COLO668 (cell line): ENCODE measurements around the gene EDAR.

Experiments used
- DNase-seq: peaks from one replicate; lab custom pipeline; 2025; ENCODE audit not compliant: unreplicated experiment; lab: John Stamatoyannopoulos, UW

The EDAR gene

GRCh38 chr2:108870069-108870644 lies 118.9 kb downstream of the EDAR start:
- DNase-seq = no peak

DNA sequence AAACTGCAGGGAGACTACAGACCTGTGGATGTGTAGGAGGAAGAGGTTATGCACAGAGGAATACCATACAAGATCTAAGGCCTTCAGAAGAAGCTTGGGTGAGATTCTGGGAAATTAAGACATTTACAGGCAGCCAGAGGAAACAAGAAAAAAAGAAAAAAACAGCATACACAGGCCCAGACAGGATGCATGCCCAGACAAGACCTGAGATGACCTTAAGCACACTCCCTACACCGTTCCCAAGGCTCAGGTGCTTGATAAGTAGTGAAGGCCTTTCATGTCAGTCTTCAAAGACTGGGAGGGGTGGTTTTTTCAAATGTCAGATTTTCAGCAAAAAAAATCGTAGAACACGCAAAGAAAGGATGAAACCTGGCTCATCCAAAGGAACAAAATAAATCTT lies 119.5 kb downstream of the EDAR start:
- DNase-seq = no peak

GRCh38 chr2:108868911-108869310 lies 120.1 kb downstream of the EDAR start:
- no peak for DNase-seq

DNA sequence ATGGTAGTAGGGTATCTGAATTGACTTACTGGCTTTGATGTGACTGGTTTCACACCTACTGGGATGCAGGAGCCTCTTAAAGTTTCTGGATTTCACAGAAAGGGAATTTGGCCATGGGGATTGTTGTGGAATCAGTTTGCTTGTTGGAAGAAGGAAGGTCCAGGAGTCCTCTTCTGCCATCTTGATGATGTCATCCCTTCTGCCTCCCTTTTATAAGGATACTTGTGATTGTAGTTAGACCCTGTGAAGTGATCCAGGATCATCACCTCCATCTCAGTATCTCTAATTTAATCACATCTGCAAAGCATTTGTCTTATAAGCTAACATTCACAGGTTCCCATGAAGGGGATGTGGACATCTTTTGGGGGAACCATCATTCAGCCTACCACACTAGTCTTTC lies 123.0 kb downstream of the EDAR start:
- no peak for DNase-seq

DNA sequence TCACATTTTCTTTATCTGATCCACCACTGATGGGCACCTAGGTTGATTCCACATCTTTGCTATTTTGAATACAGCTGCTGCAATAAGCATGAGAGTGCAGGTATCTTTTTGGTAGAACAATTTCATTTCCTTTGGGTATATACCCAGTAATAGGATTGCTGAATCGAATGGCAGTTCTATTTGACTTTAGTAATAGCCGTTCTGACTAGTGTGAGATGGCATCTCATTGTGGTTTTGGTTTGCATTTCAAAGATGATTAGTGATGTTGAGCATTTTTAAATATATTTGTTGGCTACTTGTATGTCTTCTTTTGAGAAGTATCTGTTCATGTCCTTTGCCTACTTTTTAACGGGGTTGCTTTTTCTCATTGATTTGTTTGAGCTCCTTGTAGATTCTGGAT lies 130.1 kb downstream of the EDAR start:
- no peak for DNase-seq

GRCh38 chr2:108855194-108855593 lies 133.8 kb downstream of the EDAR start:
- no peak for DNase-seq

DNA sequence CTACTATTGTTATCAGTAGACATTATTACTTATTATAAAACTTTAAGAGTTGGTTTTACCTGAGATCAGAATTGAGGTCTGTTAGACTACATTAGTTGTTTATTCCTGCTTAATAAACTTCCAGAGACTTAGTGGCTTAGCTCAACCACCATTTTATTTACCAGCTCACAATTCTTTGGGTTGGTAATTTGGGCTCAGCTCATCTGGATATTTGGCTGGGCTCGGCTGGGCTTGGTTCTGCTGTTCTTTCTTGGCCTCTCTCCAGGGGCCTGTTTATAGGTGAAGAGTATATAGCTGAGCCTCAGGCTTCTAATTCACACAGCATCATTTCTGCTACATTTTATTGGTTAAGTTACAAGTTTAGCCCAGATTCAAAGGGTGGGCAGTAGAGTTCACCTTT lies 134.5 kb downstream of the EDAR start:
- no peak for DNase-seq

- DNase-seq = no peak
Observed at GRCh38 chr2:108853421-108853820, 135.6 kb downstream of the EDAR start.

- no peak for DNase-seq
Observed at GRCh38 chr2:108852375-108852774, 136.6 kb downstream of the EDAR start.

- DNase-seq = no peak
Observed at GRCh38 chr2:108847000-108847399, 142.0 kb downstream of the EDAR start.

DNA sequence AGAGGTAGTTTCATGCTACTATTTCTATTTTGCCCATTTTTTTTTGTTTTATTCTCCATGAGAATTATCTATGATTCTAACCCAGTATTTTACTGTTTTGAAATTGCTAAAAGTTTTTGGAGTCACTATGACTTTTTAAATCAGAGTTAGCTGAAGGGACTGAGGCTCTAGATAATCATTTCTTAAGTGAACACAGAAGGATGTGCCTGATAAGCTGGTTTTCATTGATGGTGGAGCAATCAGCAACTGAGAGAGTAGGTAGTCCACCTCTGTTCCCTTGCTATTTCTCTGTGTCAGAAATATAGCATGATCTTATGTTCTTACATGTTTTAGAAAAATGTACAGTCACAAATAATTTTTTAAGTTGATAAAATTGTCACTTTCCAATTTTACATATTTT lies 143.1 kb downstream of the EDAR start:
- DNase-seq = no peak
